Measurements from ENCODE around the gene EVI5. TPM values are rescaled to one million over a fixed set of nuclear protein-coding genes. Genes with fewer than 3 reads are reported as not detected.

Gene EVI5
- total RNA-seq, 2 donors from 2014 or later, result 45.9 to 48.6 TPM

DNA sequence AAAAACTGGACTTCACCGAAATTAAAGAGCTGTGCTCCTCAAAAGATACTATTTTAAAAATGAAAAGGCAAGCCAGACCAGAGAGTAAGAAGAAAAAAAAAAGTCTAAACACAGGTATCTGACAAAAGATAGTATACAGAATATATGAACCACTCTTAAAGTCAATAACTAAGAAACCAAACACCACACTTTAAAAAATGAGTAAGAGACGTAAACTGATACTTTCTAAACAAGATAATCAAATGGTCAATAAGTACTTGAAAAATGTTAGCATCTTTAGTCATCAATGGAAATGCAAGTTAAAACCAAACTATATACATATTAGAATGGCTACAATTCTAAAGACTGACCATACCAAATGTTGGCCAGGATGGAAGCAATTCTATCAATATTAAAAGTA lies 77.6 kb downstream of the EVI5 start:
- Histone ChIP-seq H3K4me3 (no peak overlapping the region), H3K36me3 (no peaks in the 10 kb centered on the region), H3K27me3 (replicated peaks; ENCODE audit: insufficient read depth) (no peaks in the 10 kb centered on the region), H3K9me3 (no peaks in the 10 kb centered on the region), H3K4me1 (ENCODE audit: control insufficient read depth in 1 of 2, low read depth in 2 of 2) (no peaks in the 10 kb centered on the region), H3K27ac (no peak overlapping the region)
- TF ChIP-seq, protein P1, sequence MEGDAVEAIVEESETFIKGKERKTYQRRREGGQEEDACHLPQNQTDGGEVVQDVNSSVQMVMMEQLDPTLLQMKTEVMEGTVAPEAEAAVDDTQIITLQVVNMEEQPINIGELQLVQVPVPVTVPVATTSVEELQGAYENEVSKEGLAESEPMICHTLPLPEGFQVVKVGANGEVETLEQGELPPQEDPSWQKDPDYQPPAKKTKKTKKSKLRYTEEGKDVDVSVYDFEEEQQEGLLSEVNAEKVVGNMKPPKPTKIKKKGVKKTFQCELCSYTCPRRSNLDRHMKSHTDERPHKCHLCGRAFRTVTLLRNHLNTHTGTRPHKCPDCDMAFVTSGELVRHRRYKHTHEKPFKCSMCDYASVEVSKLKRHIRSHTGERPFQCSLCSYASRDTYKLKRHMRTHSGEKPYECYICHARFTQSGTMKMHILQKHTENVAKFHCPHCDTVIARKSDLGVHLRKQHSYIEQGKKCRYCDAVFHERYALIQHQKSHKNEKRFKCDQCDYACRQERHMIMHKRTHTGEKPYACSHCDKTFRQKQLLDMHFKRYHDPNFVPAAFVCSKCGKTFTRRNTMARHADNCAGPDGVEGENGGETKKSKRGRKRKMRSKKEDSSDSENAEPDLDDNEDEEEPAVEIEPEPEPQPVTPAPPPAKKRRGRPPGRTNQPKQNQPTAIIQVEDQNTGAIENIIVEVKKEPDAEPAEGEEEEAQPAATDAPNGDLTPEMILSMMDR (IDR thresholded peaks at IDR 0.05), result no peak
- DNase-seq (ENCODE audit: low spot score) (no peak), ATAC-seq (ENCODE audit: insufficient number of reproducible peaks, low FRiP score, low read depth) (no peak)

DNA sequence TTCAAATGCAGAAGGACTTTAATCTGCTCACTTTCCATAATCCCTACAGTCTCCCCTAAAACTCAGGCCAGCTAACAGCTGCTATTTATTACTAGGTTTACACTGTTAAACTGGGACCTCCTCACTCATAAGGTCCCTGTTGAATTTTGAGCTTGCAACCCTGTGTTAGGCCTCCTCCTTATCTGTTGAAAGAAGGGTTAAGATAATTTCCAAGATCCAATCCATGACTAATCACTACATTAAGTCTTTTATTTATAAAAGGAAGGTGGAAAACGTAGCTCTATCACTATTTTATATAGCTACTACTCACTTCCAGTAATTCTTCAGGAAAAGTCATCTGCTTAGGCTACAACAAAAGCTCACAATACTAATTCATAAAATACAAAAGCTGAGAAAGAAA lies 79.5 kb downstream of the EVI5 start:
- Histone ChIP-seq H3K4me3 (no peak overlapping the region), H3K27ac (no peak overlapping the region), H3K36me3 (no peaks in the 10 kb centered on the region), H3K9me3 (no peaks in the 10 kb centered on the region), H3K27me3 (replicated peaks; ENCODE audit: insufficient read depth) (no peaks in the 10 kb centered on the region), H3K4me1 (ENCODE audit: control insufficient read depth in 1 of 2, low read depth in 2 of 2) (no peaks in the 10 kb centered on the region)
- DNase-seq (ENCODE audit: low spot score) (no peak), ATAC-seq (ENCODE audit: insufficient number of reproducible peaks, low FRiP score, low read depth) (no peak)
- TF ChIP-seq, protein P1 (IDR thresholded peaks at IDR 0.05), result no peak

GRCh38 chr1:92701147-92701546 lies 83.8 kb downstream of the EVI5 start:
- TF ChIP-seq, protein P1 (IDR thresholded peaks at IDR 0.05), result no peak
- Histone ChIP-seq H3K36me3 (no peaks in the 10 kb centered on the region), H3K27me3 (replicated peaks; ENCODE audit: insufficient read depth) (no peaks in the 10 kb centered on the region), H3K27ac (no peak overlapping the region), H3K4me3 (no peak overlapping the region), H3K9me3 (no peaks in the 10 kb centered on the region), H3K4me1 (ENCODE audit: control insufficient read depth in 1 of 2, low read depth in 2 of 2) (peaks cover 0 to 15% of the 10 kb centered on the region in 2 donors)
- ATAC-seq (ENCODE audit: insufficient number of reproducible peaks, low FRiP score, low read depth) (no peak), DNase-seq (ENCODE audit: low spot score) (no peak)

- peaks cover 0 to 15% of the 10 kb centered on the region in 2 donors for H3K4me1 ChIP-seq (ENCODE audit: control insufficient read depth in 1 of 2, low read depth in 2 of 2)
- peaks cover 5% of the 10 kb centered on the region for H3K36me3 ChIP-seq
- H3K4me3 ChIP-seq, result no peak overlapping the region
- ATAC-seq (ENCODE audit: insufficient number of reproducible peaks, low FRiP score, low read depth) (no peak), DNase-seq (ENCODE audit: low spot score) (no peak)
- H3K27me3 ChIP-seq (replicated peaks; ENCODE audit: insufficient read depth), result no peaks in the 10 kb centered on the region
- H3K9me3 ChIP-seq, result no peaks in the 10 kb centered on the region
- TF ChIP-seq, protein P1 (IDR thresholded peaks at IDR 0.05), result no peak
- no peak overlapping the region for H3K27ac ChIP-seq
Observed at GRCh38 chr1:92698932-92699331, 86.0 kb downstream of the EVI5 start.

DNA sequence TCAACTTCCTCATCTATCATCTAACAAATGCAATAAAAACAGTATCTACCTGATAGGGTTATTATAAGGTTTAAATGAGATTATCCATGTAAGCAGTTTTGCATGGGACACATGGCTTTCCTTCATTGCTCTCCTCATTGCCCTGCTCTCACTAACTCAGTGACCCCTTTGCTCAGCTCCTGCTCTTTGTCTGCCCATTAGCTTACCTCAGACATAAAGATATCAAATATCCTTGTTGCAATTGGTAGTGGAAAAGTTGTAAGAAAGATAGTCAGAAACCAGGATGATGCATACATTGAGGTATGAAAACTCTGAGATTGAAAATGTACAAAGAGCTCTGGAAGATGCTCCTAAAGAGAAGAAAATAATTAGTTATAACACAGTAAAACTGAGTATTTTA lies 89.8 kb downstream of the EVI5 start:
- TF ChIP-seq, protein P1 (IDR thresholded peaks at IDR 0.05), result no peak
- H3K4me1 ChIP-seq (ENCODE audit: control insufficient read depth in 1 of 2, low read depth in 2 of 2), result peaks cover 0 to 15% of the 10 kb centered on the region in 2 donors
- H3K9me3 ChIP-seq, result no peaks in the 10 kb centered on the region
- peaks cover 9% of the 10 kb centered on the region for H3K36me3 ChIP-seq
- no peak overlapping the region for H3K4me3 ChIP-seq
- DNase-seq (ENCODE audit: low spot score) (no peak), ATAC-seq (ENCODE audit: insufficient number of reproducible peaks, low FRiP score, low read depth) (no peak)
- no peaks in the 10 kb centered on the region for H3K27me3 ChIP-seq (replicated peaks; ENCODE audit: insufficient read depth)
- H3K27ac ChIP-seq, result no peak overlapping the region
